Activated CD4-positive, alpha-beta T cell treated with anti-CD3 and anti-CD28 coated beads, Interleukin-2, amount 10 ng/mL, durations not matched to agents 7 days and 5 days (primary cell): ENCODE measurements around the gene MVB12B. TPM values are rescaled to one million over a fixed set of nuclear protein-coding genes. Genes with fewer than 3 reads are reported as not detected.
A peak's percentile ranks its signal among the peaks of the same experiment; 100 is the strongest.

Source experiments
- CTCF ChIA-PET: fragments of 350-600 bp; sonication (Branson Sonifier 250); formaldehyde crosslinking; loops from one replicate; lab custom pipeline; 2021; ENCODE audit warnings: antibody characterized with exemption; lab: Charles Lee
- POLR2A ChIA-PET: fragments of 350-600 bp; sonication (Branson Sonifier 250); formaldehyde crosslinking; loops from one replicate; lab custom pipeline; 2021; ENCODE audit warnings: antibody characterized with exemption; lab: Charles Lee
- DNase-seq: peaks from one replicate; pipeline ENCODE4 v3.0.0-alpha.2; 2020
- H3K27ac Mint-ChIP-seq: one replicate; pipeline ENCODE4 v1.8.0; 2021; ENCODE audit warnings: mild to moderate bottlenecking, moderate library complexity, mixed read lengths
- H3K27me3 Mint-ChIP-seq: one replicate; pipeline ENCODE4 v1.8.0; 2021; ENCODE audit warnings: mixed read lengths
- H3K36me3 Mint-ChIP-seq: one replicate; pipeline ENCODE4 v1.8.0; 2021; ENCODE audit warnings: low read depth, mixed read lengths
- H3K4me1 Mint-ChIP-seq: one replicate; pipeline ENCODE4 v1.8.0; 2021; ENCODE audit warnings: mixed read lengths
- H3K4me3 Mint-ChIP-seq: one replicate; pipeline ENCODE4 v1.8.0; 2021; ENCODE audit warnings: mild to moderate bottlenecking, moderate library complexity, mixed read lengths
- H3K9me3 Mint-ChIP-seq: one replicate; pipeline ENCODE4 v1.8.0; 2021; ENCODE audit warnings: mixed read lengths
- total RNA-seq, 2 experiments: library from RNA; stranded (reverse); gene quantifications; one replicate each; pipeline ENCODE4 v1.2.3, GENCODE V29; 2021

MVB12B gene
- total RNA-seq, 2 experiments from 2014 or later = 7.3 to 7.6 TPM

GRCh38 chr9:126375386-126375785, 48.8 kb downstream of the MVB12B start:
- H3K4me1 Mint-ChIP-seq = peaks cover 20% of the 10 kb centered on the region
- POLR2A ChIA-PET = no interaction called here
- no peaks in the 10 kb centered on the region for H3K27me3 Mint-ChIP-seq
- no peaks in the 10 kb centered on the region for H3K9me3 Mint-ChIP-seq
- CTCF ChIA-PET = no interaction called here
- no peaks in the 10 kb centered on the region for H3K36me3 Mint-ChIP-seq
- H3K27ac Mint-ChIP-seq = no peak overlapping the region
- no peak for DNase-seq
- H3K4me3 Mint-ChIP-seq = no peak overlapping the region

GRCh38 chr9:126376311-126377175, 49.9 kb downstream of the MVB12B start:
- no peaks in the 10 kb centered on the region for H3K9me3 Mint-ChIP-seq
- peaks cover 20% of the 10 kb centered on the region for H3K4me1 Mint-ChIP-seq
- H3K27me3 Mint-ChIP-seq = no peaks in the 10 kb centered on the region
- ChIA-PET CTCF (interaction anchor here (0.6 kb wide), 1 partner anchor 22 kb away, joined by 3 read pairs; no protein-coding TSS in a partner anchor), POLR2A (no interaction called here)
- DNase-seq = no peak
- no peak overlapping the region for H3K4me3 Mint-ChIP-seq
- no peaks in the 10 kb centered on the region for H3K36me3 Mint-ChIP-seq
- H3K27ac Mint-ChIP-seq = no peak overlapping the region

- no peak overlapping the region for H3K27ac Mint-ChIP-seq
- no peaks in the 10 kb centered on the region for H3K9me3 Mint-ChIP-seq
- ChIA-PET POLR2A (no interaction called here), CTCF (interaction anchor here (0.6 kb wide), 1 partner anchor 21 kb away, joined by 3 read pairs; no protein-coding TSS in a partner anchor)
- peaks cover 20% of the 10 kb centered on the region for H3K4me1 Mint-ChIP-seq
- no peaks in the 10 kb centered on the region for H3K27me3 Mint-ChIP-seq
- H3K4me3 Mint-ChIP-seq = no peak overlapping the region
- H3K36me3 Mint-ChIP-seq = no peaks in the 10 kb centered on the region
- no peak for DNase-seq
Measured at GRCh38 chr9:126377176-126377509, 50.5 kb downstream of the MVB12B start.

GRCh38 chr9:126377536-126377935, 50.9 kb downstream of the MVB12B start:
- Mint-ChIP-seq H3K27ac (no peak overlapping the region), H3K36me3 (no peaks in the 10 kb centered on the region), H3K9me3 (no peaks in the 10 kb centered on the region), H3K4me1 (peaks cover 19% of the 10 kb centered on the region), H3K27me3 (no peaks in the 10 kb centered on the region), H3K4me3 (no peak overlapping the region)
- POLR2A ChIA-PET = no interaction called here
- peak; percentile 3 for DNase-seq
- CTCF ChIA-PET = interaction anchor here (0.9 kb wide), 1 partner anchor 1606 kb away, joined by 3 read pairs; the partner anchor contains the start of gene NR6A1

- Mint-ChIP-seq H3K4me3 (no peak overlapping the region), H3K27ac (no peak overlapping the region), H3K4me1 (peaks cover 16% of the 10 kb centered on the region), H3K27me3 (no peaks in the 10 kb centered on the region), H3K36me3 (no peaks in the 10 kb centered on the region), H3K9me3 (no peaks in the 10 kb centered on the region)
- ChIA-PET POLR2A (no interaction called here), CTCF (no interaction called here)
- no peak for DNase-seq
Measured at GRCh38 chr9:126378761-126379160, 52.1 kb downstream of the MVB12B start.

- H3K27me3 Mint-ChIP-seq = no peaks in the 10 kb centered on the region
- H3K27ac Mint-ChIP-seq = no peak overlapping the region
- H3K9me3 Mint-ChIP-seq = no peaks in the 10 kb centered on the region
- POLR2A ChIA-PET = no interaction called here
- peaks cover 16% of the 10 kb centered on the region for H3K4me1 Mint-ChIP-seq
- DNase-seq = peak; percentile 3
- no peak overlapping the region for H3K4me3 Mint-ChIP-seq
- CTCF ChIA-PET = interaction anchor here (1.4 kb wide), 1 partner anchor 22 kb away, joined by 5 read pairs; no protein-coding TSS in a partner anchor
- H3K36me3 Mint-ChIP-seq = no peaks in the 10 kb centered on the region
Measured at GRCh38 chr9:126379661-126380360, 53.2 kb downstream of the MVB12B start.

GRCh38 chr9:126380447-126380846, 53.8 kb downstream of the MVB12B start:
- Mint-ChIP-seq H3K27me3 (no peaks in the 10 kb centered on the region), H3K27ac (no peak overlapping the region), H3K4me1 (peaks cover 12% of the 10 kb centered on the region), H3K4me3 (no peak overlapping the region), H3K36me3 (no peaks in the 10 kb centered on the region), H3K9me3 (no peaks in the 10 kb centered on the region)
- peak; percentile 5 for DNase-seq
- CTCF ChIA-PET = interaction anchor here (1.2 to 1.4 kb wide), 2 partner anchors 17 to 21 kb away, joined by 3 to 5 read pairs; no protein-coding TSS in a partner anchor
- POLR2A ChIA-PET = no interaction called here

GRCh38 chr9:126381195-126381594, 54.6 kb downstream of the MVB12B start:
- Mint-ChIP-seq H3K4me3 (no peak overlapping the region), H3K27ac (no peak overlapping the region), H3K4me1 (peaks cover 4% of the 10 kb centered on the region), H3K9me3 (no peaks in the 10 kb centered on the region), H3K36me3 (no peaks in the 10 kb centered on the region), H3K27me3 (no peaks in the 10 kb centered on the region)
- DNase-seq = no peak
- ChIA-PET CTCF (interaction anchor here (1.2 kb wide), 1 partner anchor 16 kb away, joined by 3 read pairs; no protein-coding TSS in a partner anchor), POLR2A (no interaction called here)

GRCh38 chr9:126383406-126384046, 56.9 kb downstream of the MVB12B start:
- peaks cover 5% of the 10 kb centered on the region for H3K36me3 Mint-ChIP-seq
- no peaks in the 10 kb centered on the region for H3K4me1 Mint-ChIP-seq
- no peaks in the 10 kb centered on the region for H3K9me3 Mint-ChIP-seq
- no peak overlapping the region for H3K27ac Mint-ChIP-seq
- no peak for DNase-seq
- H3K27me3 Mint-ChIP-seq = no peaks in the 10 kb centered on the region
- CTCF ChIA-PET = interaction anchor here (1.6 kb wide), 1 partner anchor 15 kb away, joined by 6 read pairs; no protein-coding TSS in a partner anchor
- no peak overlapping the region for H3K4me3 Mint-ChIP-seq
- POLR2A ChIA-PET = no interaction called here

- CTCF ChIA-PET = interaction anchor here (1.6 to 1.8 kb wide), 2 partner anchors 12 to 14 kb away, joined by 5 to 6 read pairs; no protein-coding TSS in a partner anchor
- no peaks in the 10 kb centered on the region for H3K27me3 Mint-ChIP-seq
- POLR2A ChIA-PET = no interaction called here
Measured at GRCh38 chr9:126384926-126385325, 58.3 kb downstream of the MVB12B start.

GRCh38 chr9:126386088-126386487, 59.5 kb downstream of the MVB12B start:
- H3K4me1 Mint-ChIP-seq = peaks cover 9% of the 10 kb centered on the region
- H3K4me3 Mint-ChIP-seq = no peak overlapping the region
- H3K9me3 Mint-ChIP-seq = no peaks in the 10 kb centered on the region
- peaks cover 7% of the 10 kb centered on the region for H3K36me3 Mint-ChIP-seq
- no peak for DNase-seq
- no peaks in the 10 kb centered on the region for H3K27me3 Mint-ChIP-seq
- H3K27ac Mint-ChIP-seq = no peak overlapping the region
- ChIA-PET POLR2A (no interaction called here), CTCF (interaction anchor here (0.6 to 1.8 kb wide), 3 partner anchors 11 to 19 kb away, joined by 3 to 5 read pairs (median 3); no protein-coding TSS in a partner anchor)

More at GRCh38 chr9:126384926-126385325, 58.3 kb downstream of the MVB12B start:
- Mint-ChIP-seq H3K36me3 (peaks cover 5% of the 10 kb centered on the region), H3K9me3 (no peaks in the 10 kb centered on the region), H3K4me3 (no peak overlapping the region), H3K27ac (no peak overlapping the region), H3K4me1 (peaks cover 4% of the 10 kb centered on the region)
- DNase-seq = no peak

- POLR2A ChIA-PET = no interaction called here
- H3K36me3 Mint-ChIP-seq = peaks cover 7% of the 10 kb centered on the region
Measured at GRCh38 chr9:126386776-126387175, 60.1 kb downstream of the MVB12B start.

More at GRCh38 chr9:126386776-126387175, 60.1 kb downstream of the MVB12B start:
- Mint-ChIP-seq H3K4me1 (peaks cover 16% of the 10 kb centered on the region), H3K4me3 (no peak overlapping the region), H3K27me3 (no peaks in the 10 kb centered on the region), H3K9me3 (no peaks in the 10 kb centered on the region), H3K27ac (no peak overlapping the region)
- DNase-seq = no peak
- CTCF ChIA-PET = interaction anchor here (1.8 kb wide), 1 partner anchor 10 kb away, joined by 5 read pairs; no protein-coding TSS in a partner anchor
